Glutamatergic neuron (in vitro differentiated cells): ENCODE results near the gene ADD3. TPM values are rescaled to one million over a fixed set of nuclear protein-coding genes. Genes with fewer than 3 reads are reported as not detected.

ENCODE experiments used
- DNase-seq: peaks from one replicate; pipeline ENCODE4 v3.0.0; 2022
- H3K27ac Mint-ChIP-seq: one replicate; pipeline ENCODE4 v1.8.0; 2020; ENCODE audit warnings: mild to moderate bottlenecking, mixed read lengths, inconsistent platforms; ENCODE audit not compliant: unreplicated experiment
- H3K27me3 Mint-ChIP-seq: one replicate; pipeline ENCODE4 v1.8.0; 2020; ENCODE audit warnings: mild to moderate bottlenecking, moderate library complexity, mixed read lengths, inconsistent platforms; ENCODE audit not compliant: unreplicated experiment
- H3K36me3 Mint-ChIP-seq: one replicate; pipeline ENCODE4 v1.8.0; 2020; ENCODE audit warnings: mild to moderate bottlenecking, mixed read lengths, inconsistent platforms; ENCODE audit not compliant: unreplicated experiment
- H3K4me1 Mint-ChIP-seq: one replicate; pipeline ENCODE4 v1.8.0; 2020; ENCODE audit warnings: mild to moderate bottlenecking, low read depth, mixed read lengths, inconsistent platforms; ENCODE audit not compliant: unreplicated experiment
- H3K4me3 Mint-ChIP-seq: one replicate; pipeline ENCODE4 v1.8.0; 2020; ENCODE audit warnings: mild to moderate bottlenecking, mixed read lengths, inconsistent platforms; ENCODE audit not compliant: unreplicated experiment
- H3K9me3 Mint-ChIP-seq: one replicate; pipeline ENCODE4 v1.8.0; 2020; ENCODE audit warnings: mild to moderate bottlenecking, moderate library complexity, mixed read lengths, inconsistent platforms; ENCODE audit not compliant: unreplicated experiment
- total RNA-seq: library from RNA; stranded (reverse); fragmentation: NEBNext Ultra II Directional; extraction: Animal tissue kit (Norgen Biotek cat#: 25700); gene quantifications from one replicate; pipeline ENCODE4 v1.2.1, GENCODE V29; 2021; ENCODE audit not compliant: unreplicated experiment
- TF ChIP-seq, protein P1 (sequence below): fragments of 200-600 bp; sonication (generic); IDR thresholded peaks from one replicate; pipeline ENCODE4 v1.5.0; 2021; ENCODE audit not compliant: partially characterized antibody, unreplicated experiment

The ADD3 gene
- total RNA-seq, 1 donor from 2014 or later: 22.8 TPM

DNA sequence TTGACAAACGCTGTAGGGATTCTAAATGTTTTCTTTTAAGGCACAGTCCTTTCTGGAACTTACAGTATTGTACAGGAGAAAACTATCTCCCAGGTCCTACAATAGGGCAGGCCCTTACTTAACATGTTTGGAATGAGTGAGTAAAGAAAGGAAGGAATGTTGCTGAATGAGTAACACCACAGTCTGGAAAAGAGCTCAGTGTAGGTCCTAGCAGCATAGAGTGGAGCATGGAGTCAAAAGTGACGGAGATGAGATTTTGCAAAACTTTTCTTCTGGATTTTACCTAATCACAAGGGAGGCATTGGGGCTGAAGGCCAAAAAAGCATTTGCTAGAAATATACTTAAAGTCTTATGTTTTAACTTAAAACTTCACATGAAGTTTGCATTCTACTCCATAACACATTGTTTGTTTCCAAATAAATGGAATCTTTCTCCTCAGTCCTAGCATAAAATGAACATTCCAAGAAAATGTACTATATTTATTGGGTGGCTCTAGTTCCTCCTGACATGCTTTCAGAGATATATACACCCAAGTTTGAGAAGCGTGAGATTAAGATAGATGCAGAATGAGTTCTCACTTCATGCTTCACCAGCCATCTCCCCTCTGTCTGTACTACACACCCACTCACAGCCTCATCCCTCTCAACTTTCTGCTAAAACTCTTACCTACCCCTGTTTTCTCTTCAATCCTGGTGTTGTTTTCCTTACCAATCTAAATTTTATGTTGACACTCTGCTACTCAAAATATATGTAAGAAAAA, 20.2 kb upstream of the ADD3 start:
- TF ChIP-seq, protein P1, sequence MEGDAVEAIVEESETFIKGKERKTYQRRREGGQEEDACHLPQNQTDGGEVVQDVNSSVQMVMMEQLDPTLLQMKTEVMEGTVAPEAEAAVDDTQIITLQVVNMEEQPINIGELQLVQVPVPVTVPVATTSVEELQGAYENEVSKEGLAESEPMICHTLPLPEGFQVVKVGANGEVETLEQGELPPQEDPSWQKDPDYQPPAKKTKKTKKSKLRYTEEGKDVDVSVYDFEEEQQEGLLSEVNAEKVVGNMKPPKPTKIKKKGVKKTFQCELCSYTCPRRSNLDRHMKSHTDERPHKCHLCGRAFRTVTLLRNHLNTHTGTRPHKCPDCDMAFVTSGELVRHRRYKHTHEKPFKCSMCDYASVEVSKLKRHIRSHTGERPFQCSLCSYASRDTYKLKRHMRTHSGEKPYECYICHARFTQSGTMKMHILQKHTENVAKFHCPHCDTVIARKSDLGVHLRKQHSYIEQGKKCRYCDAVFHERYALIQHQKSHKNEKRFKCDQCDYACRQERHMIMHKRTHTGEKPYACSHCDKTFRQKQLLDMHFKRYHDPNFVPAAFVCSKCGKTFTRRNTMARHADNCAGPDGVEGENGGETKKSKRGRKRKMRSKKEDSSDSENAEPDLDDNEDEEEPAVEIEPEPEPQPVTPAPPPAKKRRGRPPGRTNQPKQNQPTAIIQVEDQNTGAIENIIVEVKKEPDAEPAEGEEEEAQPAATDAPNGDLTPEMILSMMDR: no peak
- H3K4me3 Mint-ChIP-seq: no peak overlapping the region
- no peak for DNase-seq
- no peaks in the 10 kb centered on the region for H3K9me3 Mint-ChIP-seq
- H3K27me3 Mint-ChIP-seq: no peaks in the 10 kb centered on the region
- no peaks in the 10 kb centered on the region for H3K36me3 Mint-ChIP-seq
- no peaks in the 10 kb centered on the region for H3K4me1 Mint-ChIP-seq
- H3K27ac Mint-ChIP-seq: no peak overlapping the region

DNA sequence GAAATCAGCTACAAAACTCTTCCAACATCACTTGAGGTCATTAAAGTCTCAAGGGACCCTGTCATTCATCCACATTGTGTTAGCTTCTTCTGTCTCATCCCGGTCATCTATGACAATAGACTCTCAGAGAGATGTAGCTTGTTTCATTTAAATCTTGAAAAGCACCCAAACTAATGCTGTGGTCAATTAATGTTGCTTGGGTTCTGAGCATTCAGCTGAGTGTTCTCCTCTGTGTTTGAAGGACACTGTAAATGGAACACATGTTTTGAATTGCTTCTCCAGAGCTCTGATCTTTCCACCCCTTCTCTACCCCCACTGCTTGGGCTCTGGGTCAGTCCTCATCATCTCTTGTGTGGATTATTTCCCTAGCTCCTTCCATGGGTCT, 19.6 kb upstream of the ADD3 start:
- H3K9me3 Mint-ChIP-seq: no peaks in the 10 kb centered on the region
- no peaks in the 10 kb centered on the region for H3K4me1 Mint-ChIP-seq
- TF ChIP-seq, protein P1: no peak
- H3K27me3 Mint-ChIP-seq: no peaks in the 10 kb centered on the region
- H3K36me3 Mint-ChIP-seq: no peaks in the 10 kb centered on the region
- H3K27ac Mint-ChIP-seq: no peak overlapping the region
- no peak overlapping the region for H3K4me3 Mint-ChIP-seq
- no peak for DNase-seq

DNA sequence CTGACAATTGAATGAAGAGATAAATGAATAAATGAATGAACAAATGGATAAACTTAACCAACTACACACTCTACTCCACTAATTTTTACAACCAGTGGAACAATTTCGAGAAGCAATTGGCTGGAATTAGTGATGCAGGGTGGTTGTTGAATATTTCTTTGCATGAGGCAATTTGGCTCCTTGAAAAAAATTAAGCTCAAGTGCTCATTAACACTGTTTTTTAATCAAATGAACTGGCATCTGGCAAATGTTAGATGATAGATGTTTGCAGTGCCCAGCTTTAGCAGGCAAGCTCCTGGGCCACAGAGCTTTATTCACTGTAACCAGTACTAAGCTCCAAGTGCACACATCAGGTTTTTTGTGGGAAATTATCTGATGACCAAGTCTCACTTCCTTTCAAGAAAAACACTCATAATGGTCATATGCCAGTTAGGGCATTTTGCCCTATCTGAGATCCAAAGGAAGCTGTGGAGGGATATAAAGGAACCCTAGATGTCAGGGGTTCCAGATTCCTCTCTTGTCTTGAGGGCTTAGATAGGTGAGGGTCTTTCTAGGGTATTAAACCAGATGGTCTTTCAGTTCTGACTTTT, 16.4 kb upstream of the ADD3 start:
- no peaks in the 10 kb centered on the region for H3K27me3 Mint-ChIP-seq
- TF ChIP-seq, protein P1: no peak
- no peaks in the 10 kb centered on the region for H3K36me3 Mint-ChIP-seq
- no peak overlapping the region for H3K27ac Mint-ChIP-seq
- H3K4me1 Mint-ChIP-seq: no peaks in the 10 kb centered on the region
- no peak overlapping the region for H3K4me3 Mint-ChIP-seq
- DNase-seq: no peak
- no peaks in the 10 kb centered on the region for H3K9me3 Mint-ChIP-seq

DNA sequence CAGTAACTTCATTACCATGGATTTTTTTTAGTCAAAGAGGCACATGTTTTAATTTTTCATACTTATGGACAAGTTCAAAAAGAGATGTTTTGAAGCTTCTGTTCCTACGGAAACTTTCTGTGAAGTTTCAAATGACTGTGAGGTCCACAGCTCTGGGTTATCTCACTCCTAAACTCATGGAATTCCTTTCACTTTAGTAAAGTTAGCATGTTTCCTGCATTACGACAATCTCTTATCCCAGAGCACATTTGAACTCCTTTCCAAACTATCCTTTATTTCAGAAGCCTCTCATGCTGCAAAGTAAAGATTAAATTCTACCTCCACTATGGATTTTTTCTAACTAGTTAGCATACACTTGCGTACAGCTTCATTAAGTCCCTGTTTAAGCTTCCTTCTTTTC, 15.3 kb upstream of the ADD3 start:
- DNase-seq: no peak
- H3K4me3 Mint-ChIP-seq: no peak overlapping the region
- no peak overlapping the region for H3K27ac Mint-ChIP-seq
- H3K27me3 Mint-ChIP-seq: no peaks in the 10 kb centered on the region
- H3K36me3 Mint-ChIP-seq: no peaks in the 10 kb centered on the region
- H3K4me1 Mint-ChIP-seq: no peaks in the 10 kb centered on the region
- TF ChIP-seq, protein P1: no peak
- no peaks in the 10 kb centered on the region for H3K9me3 Mint-ChIP-seq

DNA sequence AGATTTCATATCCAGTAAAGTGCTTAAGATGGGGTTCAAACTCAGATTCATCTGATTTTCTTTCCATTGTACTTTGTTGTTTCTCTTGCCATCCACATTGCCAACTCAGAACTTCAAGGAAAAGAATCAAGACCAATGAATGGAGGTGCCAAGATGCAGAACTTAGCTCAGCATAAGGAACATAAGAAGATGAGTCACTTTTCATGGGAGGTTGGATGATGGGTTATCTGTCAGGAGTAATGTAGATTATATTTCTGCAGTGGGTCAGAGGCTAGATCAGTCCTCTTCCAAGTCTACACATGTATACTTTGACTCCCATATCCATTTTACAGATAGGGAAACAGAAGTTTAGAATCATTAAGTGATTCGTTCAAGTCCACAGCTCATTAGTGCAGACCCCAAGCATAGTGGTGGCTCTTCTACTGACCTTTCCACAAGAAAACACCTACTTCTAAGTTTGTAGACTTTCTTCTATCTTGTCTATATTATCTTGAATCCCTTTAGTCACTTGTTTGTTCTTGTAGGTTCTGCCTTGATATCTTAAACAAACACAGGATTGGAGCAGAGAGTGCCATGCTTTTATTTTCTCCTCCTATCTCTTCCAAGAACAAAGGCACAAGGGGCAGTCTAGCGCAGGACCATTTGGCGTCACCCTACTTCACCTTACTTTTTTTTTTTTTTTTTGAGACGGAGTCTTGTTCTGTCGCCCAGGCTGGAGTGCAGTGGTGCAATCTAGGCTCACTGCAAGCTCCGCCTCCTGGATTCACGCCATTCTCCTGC, 14.0 kb upstream of the ADD3 start:
- TF ChIP-seq, protein P1: no peak
- no peak overlapping the region for H3K27ac Mint-ChIP-seq
- H3K36me3 Mint-ChIP-seq: no peaks in the 10 kb centered on the region
- DNase-seq: no peak
- H3K27me3 Mint-ChIP-seq: peaks cover 5% of the 10 kb centered on the region
- H3K4me3 Mint-ChIP-seq: no peak overlapping the region
- peaks cover 4% of the 10 kb centered on the region for H3K4me1 Mint-ChIP-seq
- H3K9me3 Mint-ChIP-seq: no peaks in the 10 kb centered on the region
